H1 (cell line): ENCODE data around the gene USP24. TPM values are rescaled to one million over a fixed set of nuclear protein-coding genes. Genes with fewer than 3 reads are reported as not detected.

Experiments
- CTCF ChIA-PET: fragments of 300-600 bp; sonication (Branson Sonifier 250); formaldehyde crosslinking; loops from one replicate; lab custom pipeline; 2021; ENCODE audit not compliant: partially characterized antibody; lab: Charles Lee
- POLR2A ChIA-PET: fragments of 300-600 bp; sonication (Branson Sonifier 250); formaldehyde crosslinking; loops from one replicate; lab custom pipeline; 2021; ENCODE audit warnings: inconsistent platforms; ENCODE audit not compliant: partially characterized antibody; lab: Charles Lee
- DNase-seq, 2 experiments: peaks; one replicate each; pipeline versions ENCODE4 v3.0.0 to v3.0.0-alpha.2; 2010 to 2022; ENCODE audit warnings: low spot score in 2 of 2, low read depth in 1 of 2, mixed read lengths in 1 of 2
- FAIRE-seq: peaks from 2 replicates; lab custom pipeline; 2011; peaks lifted over from hg19 to GRCh38; lab: Jason Lieb, UNC
- H2AFZ ChIP-seq: 2 replicates; pipeline ENCODE4 v1.8.1; 2012; ENCODE audit warnings: low read length, inconsistent platforms
- H2AK5ac ChIP-seq: 2 replicates; pipeline ENCODE4 v1.6.1; 2013; ENCODE audit warnings: low read depth, low read length
- H2BK120ac ChIP-seq: replicated peaks from 2 replicates; pipeline ENCODE3; 2013; ENCODE audit warnings: low read depth, low read length, inconsistent platforms
- H2BK12ac ChIP-seq: 2 replicates; pipeline ENCODE4 v1.6.1; 2013; ENCODE audit warnings: low read depth, low read length
- H2BK15ac ChIP-seq: 2 replicates; pipeline ENCODE4 v1.6.1; 2013; ENCODE audit warnings: low read length
- H2BK20ac ChIP-seq: 2 replicates; pipeline ENCODE4 v1.6.1; 2013; ENCODE audit warnings: low read length
- H2BK5ac ChIP-seq: 2 replicates; pipeline ENCODE4 v1.6.1; 2013; ENCODE audit warnings: low read depth, low read length
- H3K14ac ChIP-seq: 2 replicates; pipeline ENCODE4 v1.6.1; 2013; ENCODE audit warnings: inconsistent platforms; ENCODE audit not compliant: insufficient read length
- H3K18ac ChIP-seq: 2 replicates; pipeline ENCODE4 v1.6.1; 2013; ENCODE audit warnings: low read length; ENCODE audit errors: extremely low read depth
- H3K23ac ChIP-seq: 2 replicates; pipeline ENCODE4 v1.6.1; 2013; ENCODE audit warnings: inconsistent platforms; ENCODE audit not compliant: insufficient read length
- H3K23me2 ChIP-seq: 2 replicates; pipeline ENCODE4 v1.6.1; 2013; ENCODE audit warnings: low read depth, low read length
- H3K27ac ChIP-seq: 2 replicates; pipeline ENCODE4 v1.6.1; 2011; ENCODE audit warnings: low read depth, low read length, inconsistent platforms
- H3K27me3 ChIP-seq, 4 experiments: replicated peaks in 1 of 4; 1 replicate in 1 of 4; 2 replicates in 3 of 4; pipeline versions ENCODE4 v1.6.1 to v1.8.1; 2011 to 2013; ENCODE audit warnings: low read length in 3 of 4, mild to moderate bottlenecking in 3 of 4, inconsistent platforms in 2 of 4, mixed read lengths in 2 of 4, moderate library complexity in 1 of 4; ENCODE audit not compliant: control insufficient read depth in 3 of 4, insufficient read depth in 3 of 4; ENCODE audit errors: extremely low read depth in 1 of 4
- H3K36me3 ChIP-seq, 4 experiments: 2 replicates each; pipeline versions ENCODE4 v1.6.1 to v1.8.1; 2011 to 2013; ENCODE audit warnings: mild to moderate bottlenecking in 4 of 4, low read length in 3 of 4, moderate library complexity in 2 of 4, control low read depth in 1 of 4, inconsistent platforms in 1 of 4; ENCODE audit not compliant: insufficient read depth in 4 of 4, control insufficient read depth in 2 of 4
- H3K4ac ChIP-seq: replicated peaks from 2 replicates; pipeline ENCODE3; 2013; ENCODE audit warnings: low read length, low read depth, mixed read lengths, inconsistent platforms; ENCODE audit not compliant: insufficient read length
- H3K4me1 ChIP-seq, 4 experiments: replicated peaks in 1 of 4; 1 replicate in 1 of 4; 2 replicates in 3 of 4; pipeline versions ENCODE4 v1.6.1 to v1.8.1; 2011 to 2013; ENCODE audit warnings: low read length in 3 of 4, inconsistent platforms in 2 of 4, mixed read lengths in 1 of 4; ENCODE audit not compliant: insufficient read depth in 4 of 4, control insufficient read depth in 3 of 4
- H3K4me2 ChIP-seq, 2 experiments: 2 replicates each; pipeline versions ENCODE4 v1.6.1 to v1.8.1; 2011 to 2013; ENCODE audit warnings: low read depth in 2 of 2, low read length in 2 of 2, control low read depth in 1 of 2, inconsistent platforms in 1 of 2, mild to moderate bottlenecking in 1 of 2; ENCODE audit not compliant: insufficient read depth in 1 of 2
- H3K4me3 ChIP-seq, 4 experiments: fragments of 200-600, 300-600 bp in 1 of 4; sonication (generic), shearing (Covaris generic), sonication (Bioruptor Twin) in 1 of 4; 2 replicates each; pipeline versions ENCODE4 v1.5.1 to v1.8.1; 2011 to 2016; ENCODE audit warnings: low read length in 4 of 4, low read depth in 3 of 4, control low read depth in 2 of 4, inconsistent platforms in 2 of 4, mild to moderate bottlenecking in 2 of 4, mixed read lengths in 1 of 4, moderate library complexity in 1 of 4; ENCODE audit not compliant: insufficient read depth in 2 of 4; ENCODE audit errors: extremely low read depth in 1 of 4
- H3K56ac ChIP-seq: replicated peaks from 2 replicates; pipeline ENCODE3; 2013; ENCODE audit warnings: low read depth, mild to moderate bottlenecking, mixed read lengths, low read length, inconsistent platforms; ENCODE audit not compliant: insufficient read length
- H3K79me1 ChIP-seq: 2 replicates; pipeline ENCODE4 v1.6.1; 2013; ENCODE audit warnings: low read depth, low read length, control low read depth
- H3K79me2 ChIP-seq, 2 experiments: 2 replicates each; pipeline versions ENCODE4 v1.6.1 to v1.8.1; 2012 to 2013; ENCODE audit warnings: low read length in 2 of 2, mild to moderate bottlenecking in 2 of 2, inconsistent platforms in 1 of 2; ENCODE audit not compliant: insufficient read depth in 2 of 2, control insufficient read depth in 1 of 2
- H3K9ac ChIP-seq, 4 experiments: replicated peaks in 1 of 4; 1 replicate in 1 of 4; 2 replicates in 3 of 4; pipeline versions ENCODE4 v1.6.1 to v1.8.1; 2011 to 2013; ENCODE audit warnings: low read depth in 3 of 4, low read length in 3 of 4, control low read depth in 2 of 4, mild to moderate bottlenecking in 2 of 4, moderate library complexity in 2 of 4, inconsistent platforms in 1 of 4; ENCODE audit errors: extremely low read depth in 1 of 4
- H3K9me3 ChIP-seq, 2 experiments: 2 replicates each; pipeline versions ENCODE4 v1.6.1 to v1.8.1; 2012 to 2013; ENCODE audit warnings: mild to moderate bottlenecking in 2 of 2, moderate library complexity in 2 of 2, control low read depth in 1 of 2, inconsistent platforms in 1 of 2, low read depth in 1 of 2, low read length in 1 of 2, mixed read lengths in 1 of 2; ENCODE audit not compliant: insufficient read depth in 2 of 2
- H4K20me1 ChIP-seq, 2 experiments: replicated peaks in 1 of 2; 2 replicates each; pipeline versions ENCODE3 to v1.8.1; 2011 to 2013; ENCODE audit warnings: inconsistent platforms in 2 of 2, low read length in 2 of 2, mild to moderate bottlenecking in 1 of 2; ENCODE audit not compliant: insufficient read depth in 2 of 2, control insufficient read depth in 1 of 2
- H4K5ac ChIP-seq: 2 replicates; pipeline ENCODE4 v1.6.1; 2013; ENCODE audit warnings: low read length, low read depth, mixed read lengths, inconsistent platforms; ENCODE audit not compliant: insufficient read length
- H4K8ac ChIP-seq: 2 replicates; pipeline ENCODE4 v1.8.0; 2013; ENCODE audit warnings: mild to moderate bottlenecking, moderate library complexity, low read length, inconsistent platforms; ENCODE audit not compliant: insufficient read depth; ENCODE audit errors: extremely low read depth
- H4K91ac ChIP-seq: replicated peaks from 2 replicates; pipeline ENCODE3; 2013; ENCODE audit warnings: low read length, mixed read lengths, inconsistent platforms; ENCODE audit not compliant: insufficient read length
- EP300 ChIP-seq, 2 experiments: IDR thresholded peaks; 1 replicate in 1 of 2; 2 replicates in 1 of 2; pipeline ENCODE4 v1.6.1; 2011 to 2012; ENCODE audit warnings: low read depth in 2 of 2, low read length in 2 of 2, mild to moderate bottlenecking in 2 of 2, borderline replicate concordance in 1 of 2, inconsistent platforms in 1 of 2, moderate library complexity in 1 of 2
- GTF2F1 ChIP-seq: IDR thresholded peaks from 2 replicates; pipeline ENCODE4 v1.6.1; 2012; ENCODE audit warnings: low read depth, low read length, improper control_type of control experiment, borderline replicate concordance
- JUND ChIP-seq: IDR thresholded peaks from 2 replicates; pipeline ENCODE4 v1.6.1; 2011; ENCODE audit warnings: mild to moderate bottlenecking, improper control_type of control experiment, low read length
- POLR2AphosphoS5 ChIP-seq: IDR thresholded peaks from 2 replicates; pipeline ENCODE4 v1.6.1; 2011; ENCODE audit warnings: low read depth, low read length
- POU5F1 ChIP-seq: IDR thresholded peaks from 2 replicates; pipeline ENCODE4 v1.6.1; 2011; ENCODE audit warnings: low read depth, mild to moderate bottlenecking, low read length, moderate library complexity
- RBBP5 ChIP-seq: IDR thresholded peaks from 2 replicates; pipeline ENCODE4 v1.7.1; 2012; ENCODE audit warnings: low read depth, mild to moderate bottlenecking, inconsistent platforms, low read length, moderate library complexity, borderline replicate concordance
- SP1 ChIP-seq: IDR thresholded peaks from 2 replicates; pipeline ENCODE4 v1.6.1; 2011; ENCODE audit warnings: low read depth, low read length
- TBP ChIP-seq: IDR thresholded peaks from 2 replicates; pipeline ENCODE4 v1.6.1; 2011; ENCODE audit warnings: low read depth, low read length, improper control_type of control experiment
- WGBS, 2 experiments: shearing (Covaris generic) in 1 of 2; methylation state at CpG; one replicate each; pipeline versions ENCODE4 v1.1.6 to v1.1.7; 2013 to 2015; ENCODE audit warnings: low lambda C conversion rate in 2 of 2, mixed read lengths in 2 of 2, inconsistent platforms in 1 of 2, low coverage in 1 of 2, missing lambda C conversion rate in 1 of 2; ENCODE audit not compliant: insufficient replicate concordance in 2 of 2, insufficient coverage in 1 of 2, insufficient read length in 1 of 2; ENCODE audit errors: extremely low coverage in 1 of 2, missing lambda C conversion rate in 1 of 2; 5-methylcytosine and 5-hydroxymethylcytosine counted together
- polyA plus RNA-seq, 7 experiments: library from polyadenylated mRNA; depleted of rRNA in 3 of 7; stranded (reverse) in 5 of 7; unstranded in 2 of 7; fragments of >200 nt in 5 of 7; fragments of 200-250 nt in 2 of 7; gene quantifications; 1 replicate in 5 of 7; 2 replicates in 1 of 7; 4 replicates in 1 of 7; pipeline versions ENCODE4 v1.2.1 to v1.2.3, GENCODE V29; 2011 to 2013; ENCODE audit warnings: missing spikeins in 2 of 7, mixed read lengths in 2 of 7
- total RNA-seq: library from RNA; stranded (reverse); fragmentation: NEBNext Ultra II Directional; extraction: Animal tissue kit (Norgen Biotek cat#: 25700); gene quantifications from 2 replicates; pipeline ENCODE4 v1.2.1, GENCODE V29; 2021
- TF ChIP-seq, protein P1 (sequence below): IDR thresholded peaks from 2 replicates; pipeline ENCODE4 v1.6.1; 2012; ENCODE audit warnings: low read length, inconsistent platforms
- TF ChIP-seq, protein P2 (sequence below), 3 experiments: IDR thresholded peaks; 1 replicate in 2 of 3; 2 replicates in 1 of 3; pipeline versions ENCODE4 v1.5.1 to v1.6.1; 2011; ENCODE audit warnings: low read length in 3 of 3, mild to moderate bottlenecking in 3 of 3, inconsistent platforms in 2 of 3, low read depth in 1 of 3, moderate library complexity in 1 of 3; ENCODE audit not compliant: insufficient read depth in 1 of 3; ENCODE audit errors: control extremely low read depth in 1 of 3

The USP24 gene
- total and polyA plus RNA-seq, 2 of the 8 experiments (the other 6 are each of a cell fraction or from before 2014, with no cell fraction given) = 11.1 to 34.6 TPM

DNA sequence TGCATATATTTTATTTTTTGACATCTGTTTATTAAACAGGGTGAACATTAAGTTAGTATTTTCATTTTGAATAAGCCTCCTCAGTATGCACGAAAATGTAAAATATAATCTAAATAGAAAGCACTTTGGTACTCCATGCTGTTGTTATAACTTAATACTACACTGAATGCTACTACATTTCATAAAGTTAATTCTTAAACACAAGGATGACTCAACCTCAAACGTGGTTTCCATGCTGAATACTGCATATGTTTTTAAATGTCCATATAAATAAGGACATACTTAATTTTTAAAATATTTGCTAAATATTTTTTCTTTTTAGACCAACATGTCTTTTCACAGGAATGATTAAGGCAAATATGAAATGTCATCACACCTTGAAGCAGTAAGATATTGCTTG lies 83.9 kb downstream of the USP24 start:
- Histone ChIP-seq H2AFZ (no peak overlapping the region), H3K36me3 (peaks cover 15 to 72% (median 43%) of the 10 kb centered on the region in 4 experiments; a peak in 7 of 8 replicates), H3K18ac (no peak overlapping the region), H3K14ac (no peak overlapping the region), H3K4me2 (no peak overlapping the region), H2BK20ac (no peak overlapping the region), H3K79me1 (no peaks in the 10 kb centered on the region), H3K4ac (no peak overlapping the region), H2BK5ac (no peak overlapping the region), H4K20me1 (peaks cover 1 to 2% of the 10 kb centered on the region in 2 experiments), H3K79me2 (no peaks in the 10 kb centered on the region), H3K23ac (no peak overlapping the region), H4K5ac (no peak overlapping the region), H4K91ac (no peak overlapping the region), H3K56ac (no peak overlapping the region), H3K27me3 (peaks cover 0 to 1% (median 0%) of the 10 kb centered on the region in 4 experiments; a peak in 1 of 7 replicates), H3K9ac (no peak overlapping the region), H3K27ac (no peak overlapping the region), H4K8ac (no peak overlapping the region), H3K4me1 (no peaks in the 10 kb centered on the region), H3K9me3 (no peaks in the 10 kb centered on the region), H3K23me2 (no peaks in the 10 kb centered on the region; the same call in 1 of the 2 replicates), H2BK12ac (no peak overlapping the region), H3K4me3 (no peak overlapping the region), H2AK5ac (no peak overlapping the region), H2BK120ac (no peak overlapping the region), H2BK15ac (no peak overlapping the region)
- POLR2A ChIA-PET = no interaction called here
- DNase-seq (no peak), FAIRE-seq (no peak)
- CTCF ChIA-PET = interaction anchor here (3.7 kb wide), 1 partner anchor 12 kb away, joined by 13 read pairs; no protein-coding TSS in a partner anchor
- WGBS, 2 experiments = 84% methylated on average over 2 of the region's 2 CpGs; no CpG with 5 or more reads in 1 of the 2 experiments
- no peak for TF ChIP-seq JUND
- no peak for TF ChIP-seq SP1
- TF ChIP-seq RBBP5 = no peak
- TF ChIP-seq, protein P1, sequence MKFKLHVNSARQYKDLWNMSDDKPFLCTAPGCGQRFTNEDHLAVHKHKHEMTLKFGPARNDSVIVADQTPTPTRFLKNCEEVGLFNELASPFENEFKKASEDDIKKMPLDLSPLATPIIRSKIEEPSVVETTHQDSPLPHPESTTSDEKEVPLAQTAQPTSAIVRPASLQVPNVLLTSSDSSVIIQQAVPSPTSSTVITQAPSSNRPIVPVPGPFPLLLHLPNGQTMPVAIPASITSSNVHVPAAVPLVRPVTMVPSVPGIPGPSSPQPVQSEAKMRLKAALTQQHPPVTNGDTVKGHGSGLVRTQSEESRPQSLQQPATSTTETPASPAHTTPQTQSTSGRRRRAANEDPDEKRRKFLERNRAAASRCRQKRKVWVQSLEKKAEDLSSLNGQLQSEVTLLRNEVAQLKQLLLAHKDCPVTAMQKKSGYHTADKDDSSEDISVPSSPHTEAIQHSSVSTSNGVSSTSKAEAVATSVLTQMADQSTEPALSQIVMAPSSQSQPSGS = no peak
- TF ChIP-seq, protein P2, sequence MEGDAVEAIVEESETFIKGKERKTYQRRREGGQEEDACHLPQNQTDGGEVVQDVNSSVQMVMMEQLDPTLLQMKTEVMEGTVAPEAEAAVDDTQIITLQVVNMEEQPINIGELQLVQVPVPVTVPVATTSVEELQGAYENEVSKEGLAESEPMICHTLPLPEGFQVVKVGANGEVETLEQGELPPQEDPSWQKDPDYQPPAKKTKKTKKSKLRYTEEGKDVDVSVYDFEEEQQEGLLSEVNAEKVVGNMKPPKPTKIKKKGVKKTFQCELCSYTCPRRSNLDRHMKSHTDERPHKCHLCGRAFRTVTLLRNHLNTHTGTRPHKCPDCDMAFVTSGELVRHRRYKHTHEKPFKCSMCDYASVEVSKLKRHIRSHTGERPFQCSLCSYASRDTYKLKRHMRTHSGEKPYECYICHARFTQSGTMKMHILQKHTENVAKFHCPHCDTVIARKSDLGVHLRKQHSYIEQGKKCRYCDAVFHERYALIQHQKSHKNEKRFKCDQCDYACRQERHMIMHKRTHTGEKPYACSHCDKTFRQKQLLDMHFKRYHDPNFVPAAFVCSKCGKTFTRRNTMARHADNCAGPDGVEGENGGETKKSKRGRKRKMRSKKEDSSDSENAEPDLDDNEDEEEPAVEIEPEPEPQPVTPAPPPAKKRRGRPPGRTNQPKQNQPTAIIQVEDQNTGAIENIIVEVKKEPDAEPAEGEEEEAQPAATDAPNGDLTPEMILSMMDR (IDR thresholded peaks at IDR 0.05; ENCODE audit: control extremely low read depth in 1 of 3, insufficient read depth in 1 of 3, low read depth in 1 of 3, low read length in 3 of 3) = no peak
- no peak for TF ChIP-seq POU5F1
- TF ChIP-seq POLR2AphosphoS5 = no peak
- TF ChIP-seq EP300 (IDR thresholded peaks at IDR 0.05; ENCODE audit: borderline replicate concordance in 1 of 2, low read depth in 2 of 2, low read length in 2 of 2) = no peak
- TF ChIP-seq TBP = no peak
- TF ChIP-seq GTF2F1 = no peak
